Neural progenitor cell (in vitro differentiated cells): Measurements from ENCODE around the gene KRTAP10-5.

ENCODE experiments used
- CTCF ChIP-seq: fragments of 200-600 bp; sonication (generic); IDR thresholded peaks from 2 replicates; pipeline ENCODE4 v1.5.1; 2017; ENCODE audit warnings: antibody characterized with exemption, mild to moderate bottlenecking
- EZH2 ChIP-seq: fragments of 200-600 bp; sonication (generic); IDR thresholded peaks from 2 replicates; pipeline ENCODE4 v1.6.1; 2017; ENCODE audit warnings: antibody characterized with exemption, mild to moderate bottlenecking, moderate library complexity
- EZH2phosphoT487 ChIP-seq: fragments of 200-600 bp; sonication (generic); IDR thresholded peaks from 2 replicates; pipeline ENCODE4 v1.6.1; 2017; ENCODE audit warnings: antibody characterized with exemption

- no peak for TF ChIP-seq CTCF
- no peak for TF ChIP-seq EZH2
- no peak for TF ChIP-seq EZH2phosphoT487
Observed at GRCh38 chr21:44567481-44568171, 12.8 kb downstream of the KRTAP10-5 start.
